Hindlimb muscle (tissue), 1 donor: Measurements from ENCODE around the gene MLH3. TPM values are rescaled to one million over a fixed set of nuclear protein-coding genes. Genes with fewer than 3 reads are reported as not detected.
A peak's percentile ranks its signal among the peaks of the same experiment; 100 is the strongest.

Experiments
- DNase-seq: peaks from one replicate; pipeline ENCODE4 v3.0.0-alpha.2; 2013
- polyA plus RNA-seq: library from polyadenylated mRNA; unstranded; fragments of 120-200 nt; gene quantifications from one replicate; pipeline ENCODE4 v1.2.1, GENCODE V29; 2013; ENCODE audit not compliant: insufficient read length

The MLH3 gene
- polyA plus RNA-seq, 1 donor, result 21.3 TPM

DNA sequence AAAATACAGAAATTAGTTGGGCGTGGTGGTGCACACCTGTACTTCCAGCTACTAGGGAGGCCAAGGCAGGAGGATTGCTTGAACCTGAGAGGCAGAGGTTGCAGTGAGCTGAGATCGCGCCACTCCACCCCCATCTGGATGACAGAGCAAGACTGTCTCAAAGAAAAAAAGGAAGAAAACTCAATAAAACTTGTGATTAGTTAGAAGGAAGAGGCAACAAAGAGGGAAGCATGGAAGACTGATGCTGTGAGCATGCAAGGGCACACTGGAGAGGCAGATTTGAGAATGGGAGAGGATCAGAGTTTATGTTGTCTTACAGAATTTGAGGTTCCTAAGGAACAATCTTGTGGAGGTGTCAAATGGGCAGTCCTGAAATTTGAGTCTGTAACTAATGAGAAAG, 15.4 kb upstream of the MLH3 start:
- DNase-seq, result no peak

DNA sequence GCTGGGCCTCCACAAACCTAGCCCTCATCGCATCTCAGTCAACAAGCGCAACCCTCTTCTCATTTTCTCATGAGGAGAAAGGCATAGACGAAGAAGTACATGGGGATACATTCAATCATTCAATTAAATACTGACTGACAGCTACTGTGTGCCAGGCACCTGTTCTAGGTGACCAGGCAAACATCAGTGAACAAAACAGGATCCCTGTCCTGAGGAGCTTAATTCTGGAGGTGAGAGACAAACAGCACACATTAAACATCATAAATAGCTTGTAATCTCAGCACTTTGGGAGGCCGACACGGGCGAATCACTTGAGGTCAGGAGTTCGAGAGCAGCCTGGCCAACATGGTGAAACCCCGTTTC, 12.9 kb upstream of the MLH3 start:
- DNase-seq, result no peak

DNA sequence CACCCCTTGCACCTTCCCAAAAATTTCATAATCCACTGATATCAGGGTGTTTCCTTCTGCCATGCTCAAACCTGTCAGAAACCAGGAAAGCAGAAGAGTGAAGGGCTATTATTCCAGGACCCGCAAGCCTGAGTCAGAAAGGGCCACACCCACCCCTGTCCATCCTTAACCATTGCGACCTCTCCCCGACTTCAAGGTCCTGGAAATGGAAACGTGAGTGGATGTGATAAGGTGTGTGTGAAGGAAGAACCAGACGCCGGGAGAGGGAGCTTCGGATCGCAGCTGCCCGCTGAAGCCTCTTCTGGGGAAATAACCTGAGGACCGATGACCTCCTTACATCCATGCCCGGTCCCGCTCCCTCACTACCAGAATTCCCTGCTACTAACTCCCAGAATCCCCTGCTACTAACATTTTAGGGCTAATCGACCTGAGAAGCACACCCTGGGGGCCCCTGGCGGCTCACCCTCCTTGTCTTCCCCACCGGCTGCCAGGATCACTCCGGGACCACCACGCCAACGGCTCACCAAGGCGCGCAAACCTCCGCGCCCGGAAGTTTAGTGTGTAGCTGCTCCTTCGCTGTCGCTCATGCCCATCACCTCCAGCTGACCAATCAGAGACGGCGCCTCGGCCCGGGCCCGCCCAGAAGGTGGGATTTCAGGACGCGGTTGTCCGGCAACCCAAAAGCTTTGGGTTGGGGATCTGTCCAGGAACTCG, 12.4 kb upstream of the MLH3 start, which contains the start of gene ACYP1:
Gene ACYP1, minus strand, starts transcription at position 534 of the 714 bp plus-strand sequence. Its CDS starts 471 bp downstream, at position 63.
- peak; percentile 93 for DNase-seq

DNA sequence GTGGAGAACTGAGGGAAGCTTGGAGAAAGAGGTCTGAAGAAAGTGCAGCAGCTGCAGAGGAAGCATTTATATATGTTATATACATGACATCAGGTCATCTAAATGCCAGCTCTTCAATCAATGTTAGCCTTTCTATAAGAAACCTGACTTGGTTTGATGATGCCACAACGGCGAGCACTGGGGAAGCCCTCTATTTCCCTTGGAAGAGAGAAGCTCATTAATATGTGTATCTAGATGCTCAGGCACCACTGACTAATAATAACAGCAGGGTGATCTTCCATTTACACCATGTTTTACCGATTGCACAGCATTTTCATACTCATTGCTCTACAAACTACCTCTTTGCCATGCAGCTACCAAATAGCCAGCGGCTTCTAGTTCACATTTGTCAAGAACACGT, 11.7 kb upstream of the MLH3 start:
- DNase-seq, result no peak

DNA sequence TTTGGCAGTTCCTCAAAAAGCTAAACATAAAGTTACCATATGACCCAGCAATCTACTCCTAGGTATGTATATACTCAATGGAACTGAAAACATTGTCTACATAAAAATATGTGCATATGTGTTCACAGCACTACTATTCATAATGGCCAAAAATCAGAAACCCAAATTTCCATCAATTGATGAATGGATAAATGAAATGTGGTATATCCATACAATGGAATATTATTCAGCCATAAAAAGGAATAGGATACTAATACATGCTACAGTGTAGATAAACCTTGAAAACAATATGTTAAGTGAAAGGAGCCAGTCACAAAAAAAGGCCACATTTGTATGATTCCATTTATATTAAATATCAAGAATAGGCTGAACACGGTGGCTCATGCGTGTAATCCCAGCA, 9.2 kb upstream of the MLH3 start:
- no peak for DNase-seq

DNA sequence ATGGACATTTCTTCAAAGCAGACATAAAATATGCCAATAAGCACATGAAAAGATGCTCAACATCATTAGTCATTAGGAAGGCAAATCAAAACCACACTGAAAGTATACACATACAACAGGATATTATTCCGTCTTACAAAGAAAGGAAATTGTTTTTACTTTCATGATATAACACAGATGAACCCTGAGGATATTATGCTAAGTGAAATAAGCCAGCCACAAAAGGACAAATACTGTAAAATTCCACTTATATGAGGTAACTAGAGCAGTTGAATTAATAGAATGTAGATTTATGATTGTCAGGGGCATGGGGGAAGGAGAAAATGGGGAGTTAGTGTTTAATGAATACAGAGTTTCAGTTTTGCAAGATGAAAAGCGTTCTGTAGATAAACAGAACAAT, 8.4 kb upstream of the MLH3 start:
- DNase-seq, result no peak

DNA sequence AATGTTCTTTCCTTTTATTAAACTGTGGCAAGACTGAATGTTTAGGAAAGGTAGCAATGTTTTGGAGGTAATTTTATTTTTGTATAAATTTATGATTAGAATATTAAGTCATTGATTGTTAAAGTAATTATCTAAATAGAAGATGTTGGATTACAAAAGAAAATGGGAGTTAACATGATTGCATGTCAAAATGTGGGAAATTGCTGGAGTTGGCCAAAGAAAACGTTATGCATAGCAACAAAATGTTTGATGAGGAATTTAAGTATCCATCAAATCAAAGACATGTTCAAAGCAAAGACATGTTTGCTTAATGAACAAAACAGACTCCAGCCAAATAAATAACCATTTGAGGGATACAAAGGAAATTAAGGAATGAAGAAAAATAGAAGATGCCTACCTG, 3.2 kb upstream of the MLH3 start:
- DNase-seq, result no peak

DNA sequence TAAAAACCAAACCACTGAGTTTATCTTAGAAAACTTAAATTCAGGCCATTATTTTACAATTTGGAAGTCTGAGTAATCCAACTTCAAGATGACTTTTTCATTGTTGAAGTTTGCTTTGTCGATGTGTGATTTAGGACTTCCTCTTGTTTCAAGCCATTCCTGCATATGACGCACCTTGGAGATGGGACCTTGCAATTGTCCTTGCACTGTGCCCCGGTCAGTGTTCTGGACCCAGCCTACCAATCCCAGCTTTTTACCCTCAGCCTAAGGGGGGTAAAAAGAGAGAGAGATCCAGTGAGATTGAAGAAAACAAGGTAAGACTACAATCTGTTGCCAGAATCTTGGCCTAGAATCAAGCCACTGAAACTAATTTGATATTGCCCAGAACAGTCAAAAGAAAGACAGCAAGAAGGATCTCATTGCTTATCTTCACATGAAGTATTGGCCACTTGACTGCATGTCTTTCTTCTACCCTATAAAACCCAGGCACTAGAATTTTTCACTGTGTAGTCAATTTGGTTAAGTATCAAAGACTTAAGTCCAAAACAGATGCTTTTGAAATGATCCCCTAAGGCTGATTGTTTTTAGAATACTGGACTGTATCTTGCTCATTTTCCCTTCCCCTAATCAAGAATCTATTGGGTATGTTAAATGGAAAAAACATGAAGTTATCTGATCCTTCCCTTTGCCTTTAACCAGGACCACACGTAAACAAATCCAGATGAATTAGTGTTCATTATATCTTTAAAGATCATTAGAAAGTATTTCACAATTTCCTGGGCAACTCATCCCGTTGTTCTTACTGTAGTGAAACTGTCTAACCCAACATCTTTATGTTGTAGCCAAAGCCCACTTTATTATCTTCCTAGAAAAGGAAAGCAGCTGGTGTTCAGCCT, 2.4 kb upstream of the MLH3 start:
- no peak for DNase-seq

DNA sequence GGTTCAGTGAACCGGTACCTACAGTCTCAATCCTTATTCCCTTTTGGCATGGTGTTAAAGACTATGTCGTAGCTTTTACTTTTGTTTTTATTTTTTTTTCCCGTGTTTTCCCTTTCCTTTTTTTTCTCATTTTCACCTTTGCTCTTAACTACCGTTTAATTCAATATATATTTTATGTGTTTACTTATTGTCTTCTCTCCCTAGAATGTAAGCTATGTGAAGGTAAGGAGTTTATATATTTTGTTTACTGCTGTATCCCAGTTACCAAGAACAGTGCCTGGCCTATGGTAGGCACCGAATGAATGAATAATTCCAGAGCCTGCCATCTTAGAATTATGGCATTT, 261 bp upstream of the MLH3 start:
- DNase-seq, result no peak

DNA sequence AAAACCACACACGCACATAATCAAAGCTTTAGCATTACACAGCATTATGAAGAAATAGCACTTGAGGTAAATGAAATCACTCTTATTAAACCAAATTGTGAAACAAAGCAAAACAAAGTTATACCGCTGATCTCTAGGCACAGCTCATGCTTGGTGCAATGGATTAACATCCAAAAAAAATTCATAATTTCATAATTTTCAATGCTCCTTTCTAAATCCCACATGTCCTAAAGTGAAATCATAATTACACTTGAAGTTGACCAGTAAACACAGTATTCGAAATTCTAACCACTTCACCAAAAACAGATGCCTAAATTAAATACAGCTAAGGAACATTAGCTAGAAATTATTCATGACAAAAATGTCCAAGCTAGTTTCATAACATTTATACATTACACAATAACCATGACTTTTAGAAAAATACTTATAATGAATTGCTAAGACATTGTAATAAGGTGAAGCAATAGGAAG, 1.5 kb downstream of the MLH3 start:
- no peak for DNase-seq

DNA sequence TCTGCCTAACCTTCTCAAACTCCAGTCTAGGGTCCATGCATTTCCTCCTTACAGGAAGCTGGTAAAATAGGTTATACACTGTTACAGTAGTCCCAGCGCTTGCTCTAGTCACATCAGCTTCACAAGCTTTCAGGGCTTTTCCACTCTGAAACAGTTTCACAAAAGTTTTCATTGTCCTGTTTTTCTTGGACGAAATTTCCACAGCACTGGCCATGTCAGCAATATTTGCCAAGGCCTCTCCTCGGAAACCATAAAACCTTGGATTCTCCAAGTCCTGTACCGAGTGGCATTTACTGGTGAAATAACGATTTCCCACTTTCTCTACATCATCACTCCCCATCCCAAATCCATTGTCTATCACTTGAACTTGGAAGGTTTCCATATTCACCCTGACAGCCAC, 2.1 kb downstream of the MLH3 start:
- no peak for DNase-seq

DNA sequence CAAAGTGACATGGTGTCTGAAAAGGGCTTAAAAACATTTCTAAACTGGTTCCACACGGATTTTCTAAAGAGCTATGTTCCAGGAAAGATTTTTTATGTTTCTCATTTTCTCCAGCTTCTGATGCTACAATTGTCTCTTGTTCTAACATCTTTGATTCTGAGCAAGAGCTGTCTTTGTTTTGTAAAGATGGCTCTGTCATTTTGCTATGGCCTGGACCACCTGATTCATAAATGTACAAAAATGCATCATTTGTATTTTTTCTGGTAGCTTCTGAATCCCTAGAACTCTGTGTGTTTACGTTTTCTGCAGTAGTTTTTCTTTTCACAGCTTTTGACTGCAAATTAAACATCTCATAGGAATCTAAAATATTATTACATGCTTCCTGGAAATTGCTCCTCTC, 3.2 kb downstream of the MLH3 start:
- no peak for DNase-seq

DNA sequence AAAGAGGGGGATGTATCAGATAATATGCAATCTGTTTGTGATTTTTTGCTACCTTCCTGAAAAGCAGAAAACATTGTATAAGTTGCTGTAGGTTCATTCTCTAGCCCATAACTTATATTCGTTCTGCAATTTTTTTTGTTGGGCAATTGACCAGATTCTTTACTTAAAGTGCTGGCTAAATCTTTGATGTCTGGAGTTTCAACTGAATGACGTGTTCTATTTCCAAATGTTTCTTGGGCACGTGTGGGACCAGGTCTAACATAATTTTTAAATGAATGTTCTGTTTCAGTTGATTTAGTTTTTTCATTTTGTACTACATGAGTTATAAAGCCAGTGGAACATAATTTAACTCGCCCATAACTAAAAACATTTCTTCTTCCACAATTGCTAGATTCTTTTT, 3.8 kb downstream of the MLH3 start:
- DNase-seq, result no peak

DNA sequence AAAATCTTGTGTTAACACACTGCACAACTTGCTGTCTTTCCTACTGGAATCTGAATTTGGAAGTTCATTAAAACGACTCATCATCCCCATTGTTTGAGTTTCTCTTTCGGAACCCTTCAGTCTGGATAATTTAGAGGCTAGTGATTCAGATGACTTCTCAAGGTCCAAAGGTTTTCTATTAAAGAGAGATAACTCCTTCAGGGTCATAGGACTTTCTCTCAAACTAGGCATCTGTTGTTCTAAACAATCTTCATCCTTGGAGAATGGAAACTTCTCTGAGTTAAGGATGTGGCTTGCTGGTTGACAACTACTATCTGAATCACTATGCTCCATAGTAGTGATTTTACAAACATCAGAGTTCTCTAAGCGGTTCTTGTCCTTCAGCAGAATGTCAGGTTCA, 4.4 kb downstream of the MLH3 start:
- DNase-seq, result no peak

DNA sequence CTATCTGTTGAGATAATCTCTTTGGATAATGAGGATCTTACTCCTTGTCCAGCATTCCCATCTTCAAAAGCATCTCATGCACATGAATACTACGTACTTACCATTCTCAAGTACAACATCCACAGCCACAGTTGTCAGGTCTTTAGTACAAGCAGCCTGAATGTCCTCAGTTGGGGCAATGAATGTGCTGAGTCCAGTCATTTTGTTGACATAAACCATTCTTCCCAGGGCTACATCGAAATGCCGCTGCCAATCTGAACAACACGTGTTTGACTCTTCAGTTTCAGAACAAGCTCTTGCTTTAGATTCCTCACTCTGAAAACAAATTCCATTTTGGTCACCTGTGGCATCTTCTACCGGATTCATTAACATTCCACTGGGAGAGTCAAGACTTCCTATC, 5.0 kb downstream of the MLH3 start:
- no peak for DNase-seq

DNA sequence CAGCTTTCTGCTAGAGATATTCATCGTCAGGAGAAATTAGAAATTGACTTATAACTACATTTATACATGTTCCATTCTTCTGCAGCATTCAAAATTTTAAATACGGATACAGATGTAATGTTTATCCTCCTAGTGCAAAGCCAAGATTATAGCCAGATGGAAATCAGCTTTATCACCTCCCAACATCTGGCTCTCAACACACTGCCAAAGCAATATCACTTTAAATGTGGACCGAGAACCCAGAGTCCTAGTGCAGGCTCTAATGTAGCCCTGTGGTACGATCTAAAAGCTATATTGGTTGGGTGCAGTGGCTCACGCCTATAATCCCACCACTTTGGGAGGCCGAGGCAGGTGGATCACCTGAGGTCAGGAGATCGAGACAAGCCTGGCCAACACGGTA, 6.5 kb downstream of the MLH3 start:
- DNase-seq, result peak; percentile 42

DNA sequence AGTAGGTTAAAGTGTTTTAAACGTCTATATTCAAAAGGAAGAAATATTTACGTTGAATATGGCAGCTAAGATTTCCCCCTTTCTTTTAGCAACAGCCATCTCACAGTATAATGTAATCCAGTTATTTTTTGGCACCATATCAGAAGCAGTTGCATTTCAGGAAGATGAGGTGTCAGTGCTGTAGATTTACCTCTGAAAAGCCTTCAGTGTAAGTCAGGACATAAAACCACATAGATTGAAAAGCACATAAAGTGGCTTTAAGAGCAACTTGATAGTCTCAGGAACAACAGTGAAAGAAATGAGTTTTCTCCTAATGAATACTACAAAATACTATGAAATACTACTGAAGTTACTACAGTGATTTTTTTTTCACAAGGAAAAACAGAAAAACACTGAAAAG, 6.9 kb downstream of the MLH3 start:
- DNase-seq, result no peak

DNA sequence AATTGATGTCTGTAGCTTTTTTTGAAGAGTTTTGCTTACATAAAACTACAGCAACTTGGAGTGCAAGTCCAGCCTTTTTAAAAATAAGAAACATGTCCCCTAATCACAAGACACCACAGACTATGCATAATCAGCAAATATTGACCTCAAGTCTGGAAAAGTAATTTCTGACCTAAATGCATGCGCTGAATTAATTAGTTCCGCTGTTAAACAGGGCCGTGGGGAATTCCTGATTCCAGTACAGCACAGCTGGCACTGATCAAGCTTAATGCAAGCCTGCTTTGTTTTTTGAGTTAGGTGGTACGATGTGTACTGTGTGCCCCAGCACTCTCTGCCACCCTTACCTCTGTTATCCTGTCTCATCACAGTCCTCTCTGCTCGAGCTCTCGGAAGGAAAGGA, 9.2 kb downstream of the MLH3 start:
- DNase-seq, result no peak

DNA sequence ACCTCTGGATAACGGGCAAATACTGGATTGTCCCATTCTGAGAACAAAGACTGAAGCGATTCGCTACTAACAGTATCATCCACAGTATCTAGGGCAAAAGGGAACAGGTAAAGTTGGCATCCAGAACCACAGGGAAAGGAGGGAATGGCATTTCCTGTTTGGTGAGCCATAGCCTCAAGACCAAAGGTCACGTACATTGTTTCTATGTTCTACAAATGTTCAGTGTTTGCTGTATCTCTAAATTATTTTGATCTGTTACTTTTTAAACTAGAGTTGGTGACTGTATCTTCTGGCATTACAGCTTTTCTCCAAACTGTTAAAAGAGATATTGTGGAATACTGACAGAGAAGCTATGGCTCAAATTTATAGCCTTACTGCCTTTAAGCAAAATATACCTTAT, 9.7 kb downstream of the MLH3 start:
- DNase-seq, result no peak

DNA sequence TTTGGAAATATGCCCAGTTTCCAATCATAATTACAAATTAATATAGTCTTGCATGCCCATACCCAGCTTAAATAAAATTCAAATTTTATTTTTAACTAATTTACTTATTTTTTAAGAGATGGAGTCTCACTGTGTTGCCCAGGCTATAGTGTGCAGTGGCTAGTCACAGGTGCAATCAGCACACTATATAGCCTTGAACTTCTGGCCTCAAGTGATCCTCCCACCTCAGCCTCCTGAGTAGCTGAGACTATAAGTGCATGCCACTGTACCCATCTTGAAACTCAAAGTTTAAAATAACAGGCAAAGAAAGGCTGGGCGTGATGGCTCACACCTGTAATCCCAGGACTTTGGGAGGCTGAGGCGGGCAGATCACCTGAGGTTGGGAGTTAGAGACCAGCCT, 10.3 kb downstream of the MLH3 start:
- no peak for DNase-seq

DNA sequence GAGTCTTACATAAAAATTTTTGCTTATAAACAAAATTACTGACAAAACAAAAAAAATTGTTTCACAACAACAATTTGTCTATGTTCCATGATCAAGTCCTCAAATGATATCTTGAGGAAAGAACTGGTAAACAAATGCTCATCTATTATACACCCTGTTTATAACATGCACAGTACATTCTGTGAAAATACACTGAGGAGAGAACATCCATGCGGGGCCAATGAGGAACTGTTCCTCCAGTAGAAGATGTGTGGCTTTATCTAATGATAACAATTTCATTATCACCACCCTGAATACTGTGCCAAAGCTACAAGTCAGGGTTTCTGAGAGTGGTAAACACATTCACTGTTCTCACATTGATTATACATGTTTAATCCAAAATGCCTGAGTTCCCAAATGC, 10.8 kb downstream of the MLH3 start:
- no peak for DNase-seq

DNA sequence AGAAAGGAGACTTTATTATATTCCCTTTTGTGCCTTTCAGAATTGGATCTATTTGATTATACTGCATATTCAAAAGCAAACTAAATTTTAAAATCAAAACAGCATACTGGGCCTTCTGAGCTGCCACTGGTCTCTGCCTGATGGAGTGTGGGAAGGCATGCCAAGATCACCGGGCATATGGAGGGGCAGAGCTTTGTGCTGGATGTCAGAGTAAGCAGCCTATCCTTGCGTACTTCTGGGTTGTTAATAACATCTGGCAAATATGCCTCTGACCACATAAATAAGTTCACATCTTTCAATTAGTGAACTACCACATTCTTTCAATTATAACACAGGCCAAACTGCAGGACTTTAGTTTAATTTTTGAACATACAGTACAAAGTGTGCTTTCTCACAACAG, 18.3 kb downstream of the MLH3 start:
- DNase-seq, result no peak

DNA sequence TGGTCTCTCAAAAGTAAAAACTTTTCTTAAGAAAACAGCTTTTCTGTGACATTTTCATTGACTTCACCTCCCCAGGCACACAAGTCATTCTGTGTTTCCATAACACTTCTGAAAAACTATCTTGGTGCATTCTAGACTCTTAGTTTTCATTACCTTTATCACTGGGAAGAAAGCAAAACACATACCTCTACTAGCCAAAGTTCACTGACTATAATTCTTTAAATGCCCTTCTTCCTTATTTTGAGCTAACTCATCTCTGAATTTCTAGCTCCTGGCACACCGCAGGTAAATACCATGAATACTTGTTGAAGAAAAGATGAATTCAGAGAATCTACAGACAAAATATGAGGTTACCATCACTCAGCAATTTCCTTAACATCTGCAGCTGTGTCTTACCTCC, 21.1 kb downstream of the MLH3 start:
- no peak for DNase-seq

DNA sequence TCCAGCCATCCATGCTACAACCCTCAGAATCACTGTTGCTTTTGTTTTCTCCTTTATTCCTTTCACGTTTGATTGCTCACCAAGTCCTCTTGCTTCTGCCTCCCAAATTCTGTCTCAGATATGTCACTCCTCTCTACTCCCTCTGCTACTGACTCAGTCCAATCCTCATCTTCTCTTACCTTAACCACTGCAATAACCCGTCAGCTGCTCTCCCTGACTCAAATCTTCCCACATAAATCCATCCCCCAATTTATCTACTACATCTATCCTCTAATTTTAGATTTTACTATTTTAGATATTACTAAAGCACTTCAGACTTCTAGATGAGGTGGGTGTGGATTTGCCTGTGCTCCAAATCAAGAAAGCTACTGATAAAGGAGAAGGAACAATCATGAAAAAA, 25.4 kb downstream of the MLH3 start:
- DNase-seq, result no peak
